ENCODE data around the gene SH3D19. TPM values are rescaled to one million over a fixed set of nuclear protein-coding genes. Genes with fewer than 3 reads are reported as not detected.

The SH3D19 gene
- total RNA-seq, 1 experiment from 2014 or later = 29.7 TPM

DNA sequence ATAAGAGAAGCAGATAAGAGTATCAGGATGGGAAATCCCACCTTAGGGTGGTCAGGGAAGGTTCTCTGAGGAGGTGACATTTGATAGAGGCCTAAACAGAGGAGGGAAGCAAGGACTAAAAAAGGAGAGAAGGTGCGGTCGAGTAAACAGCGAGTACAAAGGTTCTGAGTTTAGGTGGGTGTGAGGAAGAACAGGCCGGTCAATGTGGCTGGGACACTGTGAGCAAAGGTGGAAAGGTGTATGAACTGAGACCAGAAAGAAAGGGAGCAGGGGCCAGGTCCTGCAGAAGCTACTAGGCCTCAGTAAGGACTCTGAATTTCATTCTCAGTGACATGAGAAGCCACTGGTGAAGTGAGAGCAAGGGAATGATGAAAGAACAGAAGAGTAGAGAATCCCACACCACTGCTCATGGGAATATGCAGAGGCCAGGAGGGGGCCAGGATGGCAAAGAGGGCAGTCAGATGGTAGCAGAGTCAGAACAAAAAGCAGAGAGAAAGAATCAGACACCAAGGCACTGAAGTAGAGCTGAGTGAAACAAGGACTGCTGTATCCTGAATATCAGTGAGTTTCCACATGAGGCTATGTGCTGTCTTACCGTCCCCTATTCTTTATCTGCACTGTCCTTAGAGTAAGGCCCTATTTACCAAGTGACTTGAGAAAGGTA is 30.4 kb downstream of the SH3D19 start:
- DNase-seq = no peak
- peak overlapping the region; percentile 39 for H2BK12ac ChIP-seq (ENCODE audit: insufficient read length, low read depth, low read length)
- no peak overlapping the region for H3K9ac ChIP-seq (ENCODE audit: extremely low read depth, insufficient read length, low read length)
- Mint-ChIP-seq H3K27ac (peak overlapping the region; percentile 45 to 87 (median 49)), H3K27me3 (ENCODE audit: low read depth) (no peaks in the 10 kb centered on the region), H3K36me3 (ENCODE audit: insufficient read depth in 1 of 3, low read depth in 3 of 3) (peaks cover 10 to 16% (median 14%) of the 10 kb centered on the region in 3 experiments), H3K4me1 (peaks cover 12 to 25% of the 10 kb centered on the region in 2 experiments), H3K4me3 (no peak overlapping the region), H3K9me3 (peaks cover 2% of the 10 kb centered on the region in 2 experiments; a peak in 1 of 5 replicates)
- no peaks in the 10 kb centered on the region for H3K9me3 ChIP-seq (ENCODE audit: control insufficient read depth, low read depth, low read length)
- no peaks in the 10 kb centered on the region for H3K23me2 ChIP-seq (ENCODE audit: insufficient read length, low read depth, low read length, poor library complexity, severe bottlenecking)
- H2AFZ ChIP-seq (ENCODE audit: low read length) = no peak overlapping the region
- H3K27ac ChIP-seq (ENCODE audit: insufficient read length, low read depth, low read length) = peak overlapping the region; percentile 75
- H2BK15ac ChIP-seq (ENCODE audit: low read depth, low read length) = no peak overlapping the region
- H4K5ac ChIP-seq (ENCODE audit: insufficient read length, low read depth, low read length) = peak overlapping the region; percentile 73
- peak overlapping the region; percentile 42 for H3K18ac ChIP-seq (ENCODE audit: insufficient read length, low read depth, low read length)
- H3K14ac ChIP-seq (ENCODE audit: insufficient read depth, low read length) = no peak overlapping the region
- peak overlapping the region; percentile 24 for H3K23ac ChIP-seq (ENCODE audit: insufficient read length, low read depth, low read length)
- no peak overlapping the region for H4K91ac ChIP-seq (ENCODE audit: insufficient read length, low read depth, low read length)
- H3T11ph ChIP-seq (ENCODE audit: low read length) = no peak overlapping the region
- peaks cover 10% of the 10 kb centered on the region; the same call in 1 of the 2 replicates for H3K79me2 ChIP-seq (ENCODE audit: insufficient read depth, low read length)
- no peak overlapping the region for H2BK20ac ChIP-seq (ENCODE audit: low read depth, low read length, poor library complexity, severe bottlenecking)
- peak overlapping the region; percentile 18 for H4K8ac ChIP-seq (replicated peaks; ENCODE audit: insufficient read length, low read depth, low read length)
- H2AK5ac ChIP-seq (ENCODE audit: insufficient read length, low read length) = no peak overlapping the region
- no peak overlapping the region for H2BK120ac ChIP-seq (ENCODE audit: low read depth, low read length, poor library complexity, severe bottlenecking)
- peak overlapping the region; percentile 28 for H3K56ac ChIP-seq (ENCODE audit: insufficient read length, low read depth, low read length)
- no peak overlapping the region for H3K4me2 ChIP-seq (ENCODE audit: insufficient read depth, insufficient read length, low read length)
- TF ChIP-seq CTCF (conservative IDR thresholded peaks at IDR 0.05) = no peak
- WGBS (ENCODE audit: extremely low coverage, insufficient read length, low lambda C conversion rate) = no CpG with 5 or more reads among the region's 5 CpGs
- H3K4ac ChIP-seq (ENCODE audit: low read depth, low read length) = no peak overlapping the region
- H3K27me3 ChIP-seq (ENCODE audit: insufficient read depth, low read length) = no peaks in the 10 kb centered on the region
- peaks cover 8% of the 10 kb centered on the region for H3K79me1 ChIP-seq (ENCODE audit: insufficient read depth, low read depth, low read length, poor library complexity, severe bottlenecking)
- H3K4me1 ChIP-seq (ENCODE audit: insufficient read depth, low read length) = peaks cover 8% of the 10 kb centered on the region; the same call in 1 of the 2 replicates
- no peaks in the 10 kb centered on the region for H4K20me1 ChIP-seq (ENCODE audit: control insufficient read depth, insufficient read depth, insufficient read length)
- H2BK5ac ChIP-seq (ENCODE audit: insufficient read length, low read length) = no peak overlapping the region

All from H9 (cell line).